HepG2 (cell line): ENCODE results near the gene GJA3. TPM values are rescaled to one million over a fixed set of nuclear protein-coding genes. Genes with fewer than 3 reads are reported as not detected.

Experiments
- ATAC-seq: fragments of 200-7000 bp; cut with Tn5 transposase; 3 replicates; pipeline ENCODE4 v1.9.1; 2020; ENCODE audit warnings: mild to moderate bottlenecking, moderate library complexity
- BruUV-seq: library from RNA; stranded (reverse); fragments of 400-500 nt; replicated peaks from 2 replicates; lab custom pipeline; 2021; lab: Mats Ljungman, UMichigan
- CTCF ChIA-PET: fragments of 300-600 bp; formaldehyde crosslinking; extraction: SDS; loops from one replicate; lab custom pipeline; 2021; ENCODE audit warnings: low total read pairs, inconsistent platforms, low intra/inter-chr PET ratio; lab: Yijun Ruan, JAX
- POLR2A ChIA-PET: fragments of 350-600 bp; sonication (Branson Sonifier 250); formaldehyde crosslinking; loops from one replicate; lab custom pipeline; 2020; ENCODE audit warnings: antibody characterized with exemption, inconsistent platforms; lab: Yijun Ruan, JAX
- DNase-seq: peaks from one replicate; pipeline ENCODE4 v3.0.0-alpha.2; 2015; ENCODE audit warnings: low spot score
- FAIRE-seq: peaks from 3 replicates; lab custom pipeline; 2011; peaks lifted over from hg19 to GRCh38; lab: Jason Lieb, UNC
- H2AFZ ChIP-seq: one replicate; pipeline ENCODE4 v1.6.1; 2011; ENCODE audit warnings: low read length, inconsistent platforms
- H3K27ac ChIP-seq: fragments of 300-600 bp; 3 replicates; pipeline ENCODE4 v1.8.0; 2011; ENCODE audit warnings: mixed run types, mild to moderate bottlenecking, mixed read lengths, low read length, inconsistent platforms; ENCODE audit not compliant: insufficient read depth; ENCODE audit errors: extremely low read length
- H3K27me3 ChIP-seq, 2 experiments: fragments of 200-600 bp in 1 of 2; 2 replicates in 1 of 2; 3 replicates in 1 of 2; pipeline versions ENCODE4 v1.6.0 to v1.8.0; 2011; ENCODE audit warnings: low read length in 2 of 2, mild to moderate bottlenecking in 2 of 2, moderate library complexity in 2 of 2, inconsistent platforms in 1 of 2; ENCODE audit not compliant: insufficient read depth in 2 of 2, control insufficient read depth in 1 of 2
- H3K36me3 ChIP-seq, 2 experiments: fragments of 200-600 bp in 1 of 2; replicated peaks in 1 of 2; 2 replicates in 1 of 2; 3 replicates in 1 of 2; pipeline versions ENCODE4 v1.5.1 to v1.8.0; 2011; ENCODE audit warnings: low read length in 2 of 2, inconsistent platforms in 1 of 2; ENCODE audit not compliant: insufficient read depth in 2 of 2, control insufficient read depth in 1 of 2
- H3K4me1 ChIP-seq: 2 replicates; pipeline ENCODE4 v1.5.1; 2012; ENCODE audit warnings: low read length, inconsistent platforms; ENCODE audit not compliant: insufficient read depth
- H3K4me2 ChIP-seq: 2 replicates; pipeline ENCODE4 v1.6.0; 2011; ENCODE audit warnings: low read depth, low read length, inconsistent platforms
- H3K4me3 ChIP-seq, 3 experiments: fragments of 200-600 bp in 1 of 3; sonication (generic), shearing (Covaris generic) in 1 of 3; replicated peaks in 1 of 3; 2 replicates each; pipeline ENCODE4 v1.5.1; 2011 to 2016; ENCODE audit warnings: low read length in 3 of 3, inconsistent platforms in 2 of 3, low read depth in 2 of 3, mild to moderate bottlenecking in 2 of 3, control low read depth in 1 of 3, mixed read lengths in 1 of 3; ENCODE audit not compliant: insufficient read depth in 1 of 3
- H3K79me2 ChIP-seq: one replicate; pipeline ENCODE4 v1.6.1; 2011; ENCODE audit warnings: low read length, inconsistent platforms; ENCODE audit not compliant: insufficient read depth
- H3K9ac ChIP-seq: 2 replicates; pipeline ENCODE4 v1.6.0; 2011; ENCODE audit warnings: mild to moderate bottlenecking, low read depth, low read length, inconsistent platforms; ENCODE audit not compliant: insufficient read depth
- H3K9me3 ChIP-seq: 2 replicates; pipeline ENCODE4 v1.5.1; 2012; ENCODE audit warnings: mild to moderate bottlenecking, low read length
- H4K20me1 ChIP-seq: 2 replicates; pipeline ENCODE4 v1.6.0; 2011; ENCODE audit warnings: inconsistent platforms, mild to moderate bottlenecking, low read length, moderate library complexity; ENCODE audit not compliant: insufficient read depth
- CBX2 ChIP-seq, 2 experiments: fragments of 200-600 bp in 1 of 2; sonication (generic); formaldehyde crosslinking in 1 of 2; IDR thresholded peaks; 2 replicates each; pipeline versions ENCODE4 v1.7.0 to v1.8.1; 2018 to 2022; ENCODE audit warnings: low read depth in 2 of 2, low read length in 1 of 2, mild to moderate bottlenecking in 1 of 2, missing genetic modification reagents in 1 of 2
- FOXA1 ChIP-seq, 2 experiments: fragments of 450-650 bp in 1 of 2; sonication (generic) in 1 of 2; formaldehyde crosslinking in 1 of 2; IDR thresholded peaks; 2 replicates each; pipeline versions ENCODE4 v1.4.0 to v1.6.1; 2016 to 2020; ENCODE audit warnings: missing genetic modification reagents in 1 of 2
- FOXA3 ChIP-seq: IDR thresholded peaks from 2 replicates; pipeline ENCODE4 v1.6.1; 2016; ENCODE audit warnings: missing genetic modification reagents, missing compliant biosample characterization
- HNRNPLL ChIP-seq: fragments of 200-400 bp; formaldehyde crosslinking; IDR thresholded peaks from 2 replicates; pipeline ENCODE4 v1.6.1; 2017; ENCODE audit warnings: mild to moderate bottlenecking, low read depth, low read length; ENCODE audit not compliant: poor library complexity, severe bottlenecking
- KDM6A ChIP-seq: IDR thresholded peaks from 2 replicates; pipeline ENCODE4 v1.6.1; 2016; ENCODE audit warnings: low read depth
- KLF16 ChIP-seq, 2 experiments: sonication (generic) in 1 of 2; formaldehyde crosslinking in 1 of 2; IDR thresholded peaks; 2 replicates each; pipeline versions ENCODE4 v1.6.1 to v1.8.0; 2016 to 2023; ENCODE audit warnings: missing genetic modification reagents in 2 of 2, missing compliant biosample characterization in 1 of 2
- NR1H2 ChIP-seq: sonication (generic); formaldehyde crosslinking; IDR thresholded peaks from 2 replicates; pipeline ENCODE4 v1.8.1; 2022; ENCODE audit warnings: low read depth, missing genetic modification reagents, borderline replicate concordance
- SALL1 ChIP-seq: sonication (generic); formaldehyde crosslinking; IDR thresholded peaks from 2 replicates; pipeline ENCODE4 v1.8.0; 2022; ENCODE audit warnings: mild to moderate bottlenecking, missing genetic modification reagents
- SOX6 ChIP-seq, 2 experiments: fragments of 450-650 bp in 1 of 2; sonication (generic) in 1 of 2; formaldehyde crosslinking in 1 of 2; IDR thresholded peaks; 2 replicates each; pipeline versions ENCODE4 v1.4.0 to v1.6.1; 2017 to 2020; ENCODE audit warnings: antibody characterized with exemption in 1 of 2, mild to moderate bottlenecking in 1 of 2, missing genetic modification reagents in 1 of 2
- TBX2 ChIP-seq: sonication (generic); formaldehyde crosslinking; IDR thresholded peaks from 2 replicates; pipeline ENCODE4 v1.5.0; 2020; ENCODE audit warnings: missing genetic modification reagents, mild to moderate bottlenecking, borderline replicate concordance
- YEATS4 ChIP-seq: sonication (generic); formaldehyde crosslinking; IDR thresholded peaks from 2 replicates; pipeline ENCODE4 v1.4.0; 2020; ENCODE audit warnings: missing genetic modification reagents, borderline replicate concordance
- ZFX ChIP-seq: sonication (generic); formaldehyde crosslinking; IDR thresholded peaks from 2 replicates; pipeline ENCODE4 v1.4.0; 2020; ENCODE audit warnings: mild to moderate bottlenecking, low read depth, missing genetic modification reagents, moderate library complexity
- ZFY ChIP-seq: sonication (generic); formaldehyde crosslinking; IDR thresholded peaks from 2 replicates; pipeline ENCODE4 v1.4.0; 2020; ENCODE audit warnings: missing genetic modification reagents
- ZNF672 ChIP-seq: sonication (generic); formaldehyde crosslinking; IDR thresholded peaks from 2 replicates; pipeline ENCODE4 v1.8.1; 2022; ENCODE audit warnings: missing genetic modification reagents
- WGBS: methylation state at CpG from one replicate; pipeline ENCODE4 v1.1.6; 2017; ENCODE audit warnings: low lambda C conversion rate; 5-methylcytosine and 5-hydroxymethylcytosine counted together
- in situ Hi-C: cut with HindIII; loops from 2 replicates; pipeline ENCODE4 v1.10.0; 2017; ENCODE audit warnings: low pct_unique_long_range_greater_than_20kb; ENCODE audit not compliant: extremely low pct_ligation_motif_present
- intact Hi-C: fragments of 100-400 bp; cut with micrococcal nuclease; formaldehyde crosslinking; loops from one replicate; pipeline ENCODE4 v1.10.0; 2022; ENCODE audit not compliant: unreplicated experiment
- polyA plus RNA-seq, 8 experiments: library from polyadenylated mRNA; depleted of rRNA in 3 of 8; stranded (reverse) in 7 of 8; unstranded in 1 of 8; fragments of >200 nt; fragmentation: Illumina TruSeq in 4 of 8; extraction: Trizol in 4 of 8; gene quantifications; 2 replicates each; pipeline versions ENCODE4 v1.2.1 to v1.2.3, GENCODE V29; 2011 to 2016; ENCODE audit warnings: low read depth in 4 of 8, missing spikeins in 1 of 8, mixed read lengths in 1 of 8; ENCODE audit not compliant: insufficient read depth in 1 of 8
- total RNA-seq, 5 experiments: library from RNA; depleted of rRNA; stranded (reverse); fragments of >200 nt; fragmentation: Illumina TruSeq; extraction: Trizol; gene quantifications; 2 replicates each; pipeline ENCODE4 v1.2.3, GENCODE V29; 2016; ENCODE audit warnings: low read depth in 1 of 5
- TF ChIP-seq, protein P1 (sequence below): sonication (generic); formaldehyde crosslinking; IDR thresholded peaks from 2 replicates; pipeline ENCODE4 v1.5.0; 2020; ENCODE audit warnings: mild to moderate bottlenecking, missing genetic modification reagents
- TF ChIP-seq, protein P2 (sequence below): sonication (generic); formaldehyde crosslinking; IDR thresholded peaks from 2 replicates; pipeline ENCODE4 v1.4.0; 2020; ENCODE audit warnings: missing genetic modification reagents
- TF ChIP-seq, protein P3 (sequence below): sonication (generic); formaldehyde crosslinking; IDR thresholded peaks from 2 replicates; pipeline ENCODE4 v1.8.0; 2022; ENCODE audit warnings: mild to moderate bottlenecking, missing genetic modification reagents, moderate library complexity

GJA3 gene
- total and polyA plus RNA-seq, 2 of the 13 experiments (the other 11 are each of a cell fraction or from before 2014, with no cell fraction given) = 0.04 TPM

DNA sequence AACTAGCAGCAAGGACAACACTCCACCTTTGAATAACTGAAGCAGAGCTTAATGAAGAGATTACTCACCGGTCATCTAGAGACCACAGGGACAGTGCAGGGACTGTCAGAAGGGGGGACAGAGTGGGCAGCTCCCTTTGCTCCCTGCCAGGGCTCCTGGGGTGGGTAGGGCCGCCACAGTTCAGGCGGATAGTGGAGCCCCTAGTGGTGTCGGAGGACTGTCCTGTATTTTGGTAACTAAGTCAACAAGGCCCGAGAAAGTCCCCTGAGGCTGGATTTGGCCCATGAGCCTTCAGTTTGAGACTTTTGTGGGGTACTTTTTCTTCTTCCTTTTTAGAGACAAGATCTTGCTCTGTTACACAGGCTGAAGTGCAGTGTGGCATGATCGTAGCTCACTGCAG, 44.6 kb downstream of the GJA3 start:
- Histone ChIP-seq H3K27ac (no peak overlapping the region), H3K79me2 (no peaks in the 10 kb centered on the region), H2AFZ (no peak overlapping the region), H3K9me3 (no peaks in the 10 kb centered on the region), H3K9ac (no peak overlapping the region), H4K20me1 (no peaks in the 10 kb centered on the region), H3K4me3 (no peak overlapping the region), H3K4me2 (peak overlapping the region; percentile 46), H3K27me3 (no peaks in the 10 kb centered on the region), H3K36me3 (no peaks in the 10 kb centered on the region), H3K4me1 (peaks cover 36% of the 10 kb centered on the region)
- CTCF ChIA-PET = no interaction called here
- peak; percentile 12; the same call in 2 of the 3 replicates for ATAC-seq
- 55% methylated on average over 1 of the region's 6 CpGs for WGBS
- no peak for DNase-seq
- no peak for FAIRE-seq
- intact Hi-C loops (no loop called here), in situ Hi-C loops (no loop called here)
- POLR2A ChIA-PET = interaction anchor here (1.9 kb wide), 1 partner anchor 12 kb away, joined by 6 read pairs; no protein-coding TSS in a partner anchor
- no TSS peak for BruUV-seq
- no peak for TF ChIP-seq FOXA1 (IDR thresholded peaks at IDR 0.05)
- peak; percentile 73 for TF ChIP-seq FOXA1 (CRISPR knock-in tag; IDR thresholded peaks at IDR 0.05)
- TF ChIP-seq, protein P1, sequence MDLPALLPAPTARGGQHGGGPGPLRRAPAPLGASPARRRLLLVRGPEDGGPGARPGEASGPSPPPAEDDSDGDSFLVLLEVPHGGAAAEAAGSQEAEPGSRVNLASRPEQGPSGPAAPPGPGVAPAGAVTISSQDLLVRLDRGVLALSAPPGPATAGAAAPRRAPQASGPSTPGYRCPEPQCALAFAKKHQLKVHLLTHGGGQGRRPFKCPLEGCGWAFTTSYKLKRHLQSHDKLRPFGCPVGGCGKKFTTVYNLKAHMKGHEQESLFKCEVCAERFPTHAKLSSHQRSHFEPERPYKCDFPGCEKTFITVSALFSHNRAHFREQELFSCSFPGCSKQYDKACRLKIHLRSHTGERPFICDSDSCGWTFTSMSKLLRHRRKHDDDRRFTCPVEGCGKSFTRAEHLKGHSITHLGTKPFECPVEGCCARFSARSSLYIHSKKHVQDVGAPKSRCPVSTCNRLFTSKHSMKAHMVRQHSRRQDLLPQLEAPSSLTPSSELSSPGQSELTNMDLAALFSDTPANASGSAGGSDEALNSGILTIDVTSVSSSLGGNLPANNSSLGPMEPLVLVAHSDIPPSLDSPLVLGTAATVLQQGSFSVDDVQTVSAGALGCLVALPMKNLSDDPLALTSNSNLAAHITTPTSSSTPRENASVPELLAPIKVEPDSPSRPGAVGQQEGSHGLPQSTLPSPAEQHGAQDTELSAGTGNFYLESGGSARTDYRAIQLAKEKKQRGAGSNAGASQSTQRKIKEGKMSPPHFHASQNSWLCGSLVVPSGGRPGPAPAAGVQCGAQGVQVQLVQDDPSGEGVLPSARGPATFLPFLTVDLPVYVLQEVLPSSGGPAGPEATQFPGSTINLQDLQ = no peak
- 0 out of 2 replicates have a peak, but pooled peaks have one; percentile 28 for TF ChIP-seq FOXA3 (CRISPR knock-in tag)
- TF ChIP-seq, protein P2, sequence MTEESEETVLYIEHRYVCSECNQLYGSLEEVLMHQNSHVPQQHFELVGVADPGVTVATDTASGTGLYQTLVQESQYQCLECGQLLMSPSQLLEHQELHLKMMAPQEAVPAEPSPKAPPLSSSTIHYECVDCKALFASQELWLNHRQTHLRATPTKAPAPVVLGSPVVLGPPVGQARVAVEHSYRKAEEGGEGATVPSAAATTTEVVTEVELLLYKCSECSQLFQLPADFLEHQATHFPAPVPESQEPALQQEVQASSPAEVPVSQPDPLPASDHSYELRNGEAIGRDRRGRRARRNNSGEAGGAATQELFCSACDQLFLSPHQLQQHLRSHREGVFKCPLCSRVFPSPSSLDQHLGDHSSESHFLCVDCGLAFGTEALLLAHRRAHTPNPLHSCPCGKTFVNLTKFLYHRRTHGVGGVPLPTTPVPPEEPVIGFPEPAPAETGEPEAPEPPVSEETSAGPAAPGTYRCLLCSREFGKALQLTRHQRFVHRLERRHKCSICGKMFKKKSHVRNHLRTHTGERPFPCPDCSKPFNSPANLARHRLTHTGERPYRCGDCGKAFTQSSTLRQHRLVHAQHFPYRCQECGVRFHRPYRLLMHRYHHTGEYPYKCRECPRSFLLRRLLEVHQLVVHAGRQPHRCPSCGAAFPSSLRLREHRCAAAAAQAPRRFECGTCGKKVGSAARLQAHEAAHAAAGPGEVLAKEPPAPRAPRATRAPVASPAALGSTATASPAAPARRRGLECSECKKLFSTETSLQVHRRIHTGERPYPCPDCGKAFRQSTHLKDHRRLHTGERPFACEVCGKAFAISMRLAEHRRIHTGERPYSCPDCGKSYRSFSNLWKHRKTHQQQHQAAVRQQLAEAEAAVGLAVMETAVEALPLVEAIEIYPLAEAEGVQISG = peak; percentile 97
- 0 out of 2 replicates have a peak, but pooled peaks have one; percentile 30 for TF ChIP-seq ZFX (CRISPR knock-in tag)
- TF ChIP-seq NR1H2 (CRISPR knock-in tag) = no peak
- TF ChIP-seq KDM6A (CRISPR knock-in tag) = no peak
- TF ChIP-seq SALL1 = 0 out of 2 replicates have a peak, but pooled peaks have one; percentile 21
- no peak for TF ChIP-seq SOX6 (IDR thresholded peaks at IDR 0.05)
- TF ChIP-seq SOX6 (CRISPR knock-in tag; IDR thresholded peaks at IDR 0.05) = no peak
- no peak for TF ChIP-seq YEATS4 (CRISPR knock-in tag)
- TF ChIP-seq KLF16 (CRISPR knock-in tag; IDR thresholded peaks at IDR 0.05) = no peak
- TF ChIP-seq ZNF672 (CRISPR knock-in tag) = no peak
- TF ChIP-seq HNRNPLL = no peak
- TF ChIP-seq, protein P3, sequence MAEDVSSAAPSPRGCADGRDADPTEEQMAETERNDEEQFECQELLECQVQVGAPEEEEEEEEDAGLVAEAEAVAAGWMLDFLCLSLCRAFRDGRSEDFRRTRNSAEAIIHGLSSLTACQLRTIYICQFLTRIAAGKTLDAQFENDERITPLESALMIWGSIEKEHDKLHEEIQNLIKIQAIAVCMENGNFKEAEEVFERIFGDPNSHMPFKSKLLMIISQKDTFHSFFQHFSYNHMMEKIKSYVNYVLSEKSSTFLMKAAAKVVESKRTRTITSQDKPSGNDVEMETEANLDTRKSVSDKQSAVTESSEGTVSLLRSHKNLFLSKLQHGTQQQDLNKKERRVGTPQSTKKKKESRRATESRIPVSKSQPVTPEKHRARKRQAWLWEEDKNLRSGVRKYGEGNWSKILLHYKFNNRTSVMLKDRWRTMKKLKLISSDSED (CRISPR knock-in tag) = no peak
- no peak for TF ChIP-seq CBX2 (IDR thresholded peaks at IDR 0.05; ENCODE audit: low read depth, low read length)
- no peak for TF ChIP-seq CBX2 (CRISPR knock-in tag; IDR thresholded peaks at IDR 0.05; ENCODE audit: low read depth)
- TF ChIP-seq TBX2 (CRISPR knock-in tag) = no peak
- TF ChIP-seq ZFY = peak; percentile 32; the same call in 1 of the 2 replicates
